ENCODE measurements around the gene MIEN1. TPM values are rescaled to one million over a fixed set of nuclear protein-coding genes. Genes with fewer than 3 reads are reported as not detected.

MIEN1 gene
- total RNA-seq, 1 experiment from 2014 or later: 42.1 TPM

GRCh38 chr17:39746145-39746461, 15.8 kb upstream of the MIEN1 start:
- no peaks in the 10 kb centered on the region for H3K9me3 Mint-ChIP-seq (ENCODE audit: unreplicated experiment)
- H3K4me1 Mint-ChIP-seq (ENCODE audit: insufficient read depth, unreplicated experiment): peaks cover 4% of the 10 kb centered on the region
- DNase-seq (ENCODE audit: unreplicated experiment): no peak
- no peaks in the 10 kb centered on the region for H3K27me3 Mint-ChIP-seq (ENCODE audit: insufficient read depth, unreplicated experiment)
- intact Hi-C loops (cut with micrococcal nuclease): no loop called here
- no peak overlapping the region for H3K27ac Mint-ChIP-seq (ENCODE audit: low read depth, unreplicated experiment)
- H3K36me3 Mint-ChIP-seq (ENCODE audit: insufficient read depth, unreplicated experiment): peaks cover 20% of the 10 kb centered on the region
- BruUV-seq (replicated peaks): no TSS peak
- no peak overlapping the region for H3K4me3 Mint-ChIP-seq (ENCODE audit: unreplicated experiment)
- POLR2A ChIA-PET: no interaction called here
- no peak for TF ChIP-seq CTCF (IDR thresholded peaks at IDR 0.05; ENCODE audit: unreplicated experiment)
- CTCF ChIA-PET: no interaction called here

GRCh38 chr17:39745335-39746144, 15.2 kb upstream of the MIEN1 start:
- POLR2A ChIA-PET: no interaction called here
- Mint-ChIP-seq H3K27me3 (ENCODE audit: insufficient read depth, unreplicated experiment) (no peaks in the 10 kb centered on the region), H3K9me3 (ENCODE audit: unreplicated experiment) (no peaks in the 10 kb centered on the region), H3K4me1 (ENCODE audit: insufficient read depth, unreplicated experiment) (peaks cover 10% of the 10 kb centered on the region), H3K27ac (ENCODE audit: low read depth, unreplicated experiment) (no peak overlapping the region), H3K4me3 (ENCODE audit: unreplicated experiment) (no peak overlapping the region), H3K36me3 (ENCODE audit: insufficient read depth, unreplicated experiment) (peaks cover 20% of the 10 kb centered on the region)
- no peak for TF ChIP-seq CTCF (IDR thresholded peaks at IDR 0.05; ENCODE audit: unreplicated experiment)
- intact Hi-C loops (cut with micrococcal nuclease): no loop called here
- CTCF ChIA-PET: no interaction called here
- no peak for DNase-seq (ENCODE audit: unreplicated experiment)
- no TSS peak for BruUV-seq (replicated peaks)

- CTCF ChIA-PET: interaction anchor here (1.5 kb wide), 1 partner anchor 14 kb away, joined by 6 read pairs; the partner anchor contains the start of gene MIEN1
- H3K36me3 Mint-ChIP-seq (ENCODE audit: insufficient read depth, unreplicated experiment): peaks cover 20% of the 10 kb centered on the region
Observed at GRCh38 chr17:39744836-39745215, 14.5 kb upstream of the MIEN1 start.

More at GRCh38 chr17:39744836-39745215, 14.5 kb upstream of the MIEN1 start:
- DNase-seq (ENCODE audit: unreplicated experiment): no peak
- POLR2A ChIA-PET: no interaction called here
- no peaks in the 10 kb centered on the region for H3K9me3 Mint-ChIP-seq (ENCODE audit: unreplicated experiment)
- no peak for TF ChIP-seq CTCF (IDR thresholded peaks at IDR 0.05; ENCODE audit: unreplicated experiment)
- H3K27me3 Mint-ChIP-seq (ENCODE audit: insufficient read depth, unreplicated experiment): no peaks in the 10 kb centered on the region
- BruUV-seq (replicated peaks): no TSS peak
- H3K4me1 Mint-ChIP-seq (ENCODE audit: insufficient read depth, unreplicated experiment): peaks cover 17% of the 10 kb centered on the region
- H3K27ac Mint-ChIP-seq (ENCODE audit: low read depth, unreplicated experiment): no peak overlapping the region
- H3K4me3 Mint-ChIP-seq (ENCODE audit: unreplicated experiment): no peak overlapping the region
- intact Hi-C loops (cut with micrococcal nuclease): loop anchor here (5.0 kb wide), 1 partner anchor 58 kb away; the partner anchor contains the start of gene PGAP3
